ENCODE data around the gene CBX4. TPM values are rescaled to one million over a fixed set of nuclear protein-coding genes. Genes with fewer than 3 reads are reported as not detected.

Gene CBX4
- polyA plus RNA-seq, 1 donor from 2014 or later = 31.9 TPM

DNA sequence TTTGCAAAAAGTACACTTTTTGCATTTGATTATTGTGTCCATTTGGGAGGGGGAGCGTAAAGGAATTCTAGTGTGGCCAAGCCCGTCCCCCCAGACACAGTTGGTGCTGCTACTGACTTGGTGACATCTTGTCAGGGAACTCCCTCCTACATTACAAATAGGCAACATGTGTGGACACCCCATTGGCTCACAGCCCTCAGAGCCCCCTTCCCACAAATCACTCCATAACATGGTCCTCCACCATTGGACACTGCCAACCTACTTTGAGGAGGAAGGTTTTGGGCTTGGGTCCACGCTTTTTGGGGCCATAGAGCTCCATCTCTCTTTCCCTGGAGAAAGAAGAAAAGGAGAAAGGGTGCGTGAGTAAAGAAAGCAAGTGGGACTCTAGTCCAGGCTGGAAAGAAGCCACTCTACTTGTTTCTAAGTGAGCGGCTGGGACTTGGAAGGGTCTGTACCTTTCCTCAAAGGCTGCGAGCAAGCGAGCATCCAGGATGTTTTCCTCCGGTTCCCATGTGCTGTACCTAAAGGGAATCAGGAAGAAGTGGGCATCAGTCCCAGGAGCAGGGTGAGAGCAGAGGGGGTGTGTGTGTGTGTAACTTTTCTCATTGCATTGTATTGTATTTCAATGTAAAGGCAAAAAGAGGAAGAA, 43.3 kb downstream of the CBX4 start:
- peaks cover 30% of the 10 kb centered on the region for H3K79me2 ChIP-seq (replicated peaks; ENCODE audit: insufficient read depth, low read length)
- H3F3A ChIP-seq (ENCODE audit: insufficient read depth, low read length, poor library complexity, severe bottlenecking) = no peaks in the 10 kb centered on the region
- peak overlapping the region; percentile 96 for H3K9ac ChIP-seq (ENCODE audit: low read length)
- H3K4me3 ChIP-seq (ENCODE audit: low read length) = peak overlapping the region; percentile 87
- no peaks in the 10 kb centered on the region for H3K9me3 ChIP-seq (ENCODE audit: low read length)
- no peak overlapping the region for H2AFZ ChIP-seq (ENCODE audit: low read depth, low read length)
- H4K20me1 ChIP-seq (ENCODE audit: insufficient read depth) = peaks cover 26% of the 10 kb centered on the region
- peak overlapping the region; percentile 84 for H3K4me2 ChIP-seq (ENCODE audit: low read length)
- H3K27ac ChIP-seq (ENCODE audit: low read length) = peak overlapping the region; percentile 95
- peaks cover 67% of the 10 kb centered on the region for H3K27me3 ChIP-seq (ENCODE audit: insufficient read depth, low read depth, low read length)
- H3K9me2 ChIP-seq (ENCODE audit: insufficient read depth, low read length) = no peaks in the 10 kb centered on the region
- TF ChIP-seq SMC3 (conservative IDR thresholded peaks at IDR 0.05; ENCODE audit: poor library complexity) = no peak
- TF ChIP-seq, protein P1, sequence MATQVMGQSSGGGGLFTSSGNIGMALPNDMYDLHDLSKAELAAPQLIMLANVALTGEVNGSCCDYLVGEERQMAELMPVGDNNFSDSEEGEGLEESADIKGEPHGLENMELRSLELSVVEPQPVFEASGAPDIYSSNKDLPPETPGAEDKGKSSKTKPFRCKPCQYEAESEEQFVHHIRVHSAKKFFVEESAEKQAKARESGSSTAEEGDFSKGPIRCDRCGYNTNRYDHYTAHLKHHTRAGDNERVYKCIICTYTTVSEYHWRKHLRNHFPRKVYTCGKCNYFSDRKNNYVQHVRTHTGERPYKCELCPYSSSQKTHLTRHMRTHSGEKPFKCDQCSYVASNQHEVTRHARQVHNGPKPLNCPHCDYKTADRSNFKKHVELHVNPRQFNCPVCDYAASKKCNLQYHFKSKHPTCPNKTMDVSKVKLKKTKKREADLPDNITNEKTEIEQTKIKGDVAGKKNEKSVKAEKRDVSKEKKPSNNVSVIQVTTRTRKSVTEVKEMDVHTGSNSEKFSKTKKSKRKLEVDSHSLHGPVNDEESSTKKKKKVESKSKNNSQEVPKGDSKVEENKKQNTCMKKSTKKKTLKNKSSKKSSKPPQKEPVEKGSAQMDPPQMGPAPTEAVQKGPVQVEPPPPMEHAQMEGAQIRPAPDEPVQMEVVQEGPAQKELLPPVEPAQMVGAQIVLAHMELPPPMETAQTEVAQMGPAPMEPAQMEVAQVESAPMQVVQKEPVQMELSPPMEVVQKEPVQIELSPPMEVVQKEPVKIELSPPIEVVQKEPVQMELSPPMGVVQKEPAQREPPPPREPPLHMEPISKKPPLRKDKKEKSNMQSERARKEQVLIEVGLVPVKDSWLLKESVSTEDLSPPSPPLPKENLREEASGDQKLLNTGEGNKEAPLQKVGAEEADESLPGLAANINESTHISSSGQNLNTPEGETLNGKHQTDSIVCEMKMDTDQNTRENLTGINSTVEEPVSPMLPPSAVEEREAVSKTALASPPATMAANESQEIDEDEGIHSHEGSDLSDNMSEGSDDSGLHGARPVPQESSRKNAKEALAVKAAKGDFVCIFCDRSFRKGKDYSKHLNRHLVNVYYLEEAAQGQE (IDR thresholded peaks at IDR 0.05; ENCODE audit: borderline replicate concordance) = no peak
- no peak for TF ChIP-seq MXI1 (conservative IDR thresholded peaks at IDR 0.05; ENCODE audit: poor library complexity, severe bottlenecking)
- TF ChIP-seq RAD21 (conservative IDR thresholded peaks at IDR 0.05) = no peak
- TF ChIP-seq EZH2 (IDR thresholded peaks at IDR 0.05; ENCODE audit: borderline replicate concordance, insufficient read depth, low read length, poor library complexity, severe bottlenecking) = no peak
- TF ChIP-seq, protein P2, sequence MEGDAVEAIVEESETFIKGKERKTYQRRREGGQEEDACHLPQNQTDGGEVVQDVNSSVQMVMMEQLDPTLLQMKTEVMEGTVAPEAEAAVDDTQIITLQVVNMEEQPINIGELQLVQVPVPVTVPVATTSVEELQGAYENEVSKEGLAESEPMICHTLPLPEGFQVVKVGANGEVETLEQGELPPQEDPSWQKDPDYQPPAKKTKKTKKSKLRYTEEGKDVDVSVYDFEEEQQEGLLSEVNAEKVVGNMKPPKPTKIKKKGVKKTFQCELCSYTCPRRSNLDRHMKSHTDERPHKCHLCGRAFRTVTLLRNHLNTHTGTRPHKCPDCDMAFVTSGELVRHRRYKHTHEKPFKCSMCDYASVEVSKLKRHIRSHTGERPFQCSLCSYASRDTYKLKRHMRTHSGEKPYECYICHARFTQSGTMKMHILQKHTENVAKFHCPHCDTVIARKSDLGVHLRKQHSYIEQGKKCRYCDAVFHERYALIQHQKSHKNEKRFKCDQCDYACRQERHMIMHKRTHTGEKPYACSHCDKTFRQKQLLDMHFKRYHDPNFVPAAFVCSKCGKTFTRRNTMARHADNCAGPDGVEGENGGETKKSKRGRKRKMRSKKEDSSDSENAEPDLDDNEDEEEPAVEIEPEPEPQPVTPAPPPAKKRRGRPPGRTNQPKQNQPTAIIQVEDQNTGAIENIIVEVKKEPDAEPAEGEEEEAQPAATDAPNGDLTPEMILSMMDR (IDR thresholded peaks at IDR 0.05; ENCODE audit: poor library complexity, severe bottlenecking) = no peak
- no peak for TF ChIP-seq EP300 (conservative IDR thresholded peaks at IDR 0.05; ENCODE audit: poor library complexity, severe bottlenecking)
- TF ChIP-seq POLR2AphosphoS5 (IDR thresholded peaks at IDR 0.05) = no peak
- no peak for TF ChIP-seq TAF1 (IDR thresholded peaks at IDR 0.05; ENCODE audit: low read depth)
- no peaks in the 10 kb centered on the region for H3K36me3 ChIP-seq (ENCODE audit: insufficient read depth, low read length)

DNA sequence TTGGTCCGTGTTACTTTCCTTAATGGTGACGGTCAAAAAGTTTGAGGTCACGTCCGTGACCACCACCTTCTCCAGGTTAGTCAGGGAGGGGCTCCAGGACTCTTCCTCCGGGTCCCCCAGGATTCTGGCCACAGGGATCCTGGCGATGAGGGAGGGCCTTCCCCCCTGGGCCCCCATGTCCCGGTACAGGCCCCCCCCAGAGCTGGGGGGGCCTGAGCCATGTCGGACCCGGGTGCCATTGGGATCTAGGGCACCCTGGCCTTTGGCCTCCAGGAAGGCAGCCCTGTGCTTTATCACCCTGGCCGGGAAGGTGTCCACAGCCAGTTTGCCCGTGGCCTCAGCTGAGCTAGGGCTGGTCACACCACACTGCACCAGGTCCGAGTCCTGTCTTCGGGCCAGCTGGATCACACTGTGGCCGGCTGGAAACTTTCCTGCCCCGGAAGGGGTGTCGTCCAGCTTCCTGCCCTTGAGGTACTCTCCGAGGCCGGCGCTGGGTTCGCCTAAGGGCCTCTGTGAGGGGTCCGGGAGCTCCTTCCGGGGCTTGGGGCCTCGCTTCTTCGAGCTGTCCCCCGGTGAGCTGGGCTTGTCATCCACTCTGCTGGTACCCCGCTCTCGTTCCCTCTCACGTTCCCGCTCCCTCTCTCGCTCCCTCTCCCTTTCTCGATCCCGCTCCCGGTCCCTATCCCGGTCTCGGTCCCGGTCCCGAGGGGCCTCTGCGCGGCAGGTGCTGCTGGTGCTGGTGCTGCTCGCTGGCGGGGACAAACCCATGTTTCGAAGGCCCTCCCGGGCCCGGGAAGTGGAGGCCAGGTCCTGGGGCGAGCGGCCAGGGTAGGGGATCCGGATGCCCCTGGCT, 44.4 kb downstream of the CBX4 start:
- H3K79me2 ChIP-seq (replicated peaks; ENCODE audit: insufficient read depth, low read length) = peaks cover 30% of the 10 kb centered on the region
- H3K27ac ChIP-seq (ENCODE audit: low read length) = no peak overlapping the region
- TF ChIP-seq MXI1 (conservative IDR thresholded peaks at IDR 0.05; ENCODE audit: poor library complexity, severe bottlenecking) (no peak), SMC3 (conservative IDR thresholded peaks at IDR 0.05; ENCODE audit: poor library complexity) (no peak), POLR2AphosphoS5 (IDR thresholded peaks at IDR 0.05) (no peak), EZH2 (IDR thresholded peaks at IDR 0.05; ENCODE audit: borderline replicate concordance, insufficient read depth, low read length, poor library complexity, severe bottlenecking) (no peak), EP300 (conservative IDR thresholded peaks at IDR 0.05; ENCODE audit: poor library complexity, severe bottlenecking) (no peak), TAF1 (IDR thresholded peaks at IDR 0.05; ENCODE audit: low read depth) (no peak), RAD21 (conservative IDR thresholded peaks at IDR 0.05) (no peak)
- TF ChIP-seq, protein P2 (IDR thresholded peaks at IDR 0.05; ENCODE audit: poor library complexity, severe bottlenecking) = no peak
- TF ChIP-seq, protein P1 (IDR thresholded peaks at IDR 0.05; ENCODE audit: borderline replicate concordance) = no peak
- peak overlapping the region; percentile 57 for H3K4me3 ChIP-seq (ENCODE audit: low read length)
- H4K20me1 ChIP-seq (ENCODE audit: insufficient read depth) = peaks cover 26% of the 10 kb centered on the region
- H3K9ac ChIP-seq (ENCODE audit: low read length) = peak overlapping the region; percentile 31
- H3F3A ChIP-seq (ENCODE audit: insufficient read depth, low read length, poor library complexity, severe bottlenecking) = no peaks in the 10 kb centered on the region
- H3K36me3 ChIP-seq (ENCODE audit: insufficient read depth, low read length) = no peaks in the 10 kb centered on the region
- H3K27me3 ChIP-seq (ENCODE audit: insufficient read depth, low read depth, low read length) = peaks cover 67% of the 10 kb centered on the region
- H3K9me3 ChIP-seq (ENCODE audit: low read length) = no peaks in the 10 kb centered on the region
- no peaks in the 10 kb centered on the region for H3K9me2 ChIP-seq (ENCODE audit: insufficient read depth, low read length)
- peak overlapping the region; percentile 48 for H3K4me2 ChIP-seq (ENCODE audit: low read length)
- H2AFZ ChIP-seq (ENCODE audit: low read depth, low read length) = no peak overlapping the region
